Liver (tissue), 3 donors: Measurements from ENCODE around the gene GLIS1.

Experiments used
- CTCF ChIP-seq: fragments of 150-350 bp; IDR thresholded peaks from 2 replicates; pipeline ENCODE4 v1.5.1; 2017; ENCODE audit warnings: improper control_type of control experiment, low read depth, low read length; ENCODE audit not compliant: missing input control
- EGR1 ChIP-seq, 2 donors: IDR thresholded peaks; 2 replicates each; pipeline ENCODE4 v1.6.1; 2016 to 2018; ENCODE audit warnings: antibody characterized with exemption in 2 of 2, low read depth in 2 of 2
- FOXA2 ChIP-seq: IDR thresholded peaks from 2 replicates; pipeline ENCODE4 v1.6.1; 2016; ENCODE audit warnings: antibody characterized with exemption
- GABPA ChIP-seq, 2 donors: IDR thresholded peaks in 1 of 2; conservative IDR thresholded peaks in 1 of 2; 2 replicates each; pipeline ENCODE4 v1.6.1; 2016; ENCODE audit warnings: antibody characterized with exemption in 2 of 2, mild to moderate bottlenecking in 1 of 2, moderate library complexity in 1 of 2
- HNF4G ChIP-seq: IDR thresholded peaks from 2 replicates; pipeline ENCODE4 v1.6.1; 2016; ENCODE audit warnings: antibody characterized with exemption
- JUND ChIP-seq, 2 donors: IDR thresholded peaks; 2 replicates each; pipeline ENCODE4 v1.6.1; 2016; ENCODE audit warnings: antibody characterized with exemption in 2 of 2
- MAX ChIP-seq: IDR thresholded peaks from 2 replicates; pipeline ENCODE4 v1.6.1; 2016; ENCODE audit warnings: antibody characterized with exemption
- NR2F2 ChIP-seq: IDR thresholded peaks from 2 replicates; pipeline ENCODE4 v1.6.1; 2016; ENCODE audit warnings: antibody characterized with exemption
- RAD21 ChIP-seq, 2 donors: IDR thresholded peaks; 2 replicates each; pipeline ENCODE4 v1.6.1; 2016; ENCODE audit warnings: antibody characterized with exemption in 2 of 2, mild to moderate bottlenecking in 2 of 2
- REST ChIP-seq: IDR thresholded peaks from 2 replicates; pipeline ENCODE4 v1.6.1; 2016; ENCODE audit warnings: antibody characterized with exemption, mild to moderate bottlenecking
- RXRA ChIP-seq, 2 donors: IDR thresholded peaks; 2 replicates each; pipeline ENCODE4 v1.6.1; 2017 to 2018; ENCODE audit warnings: antibody characterized with exemption in 2 of 2, mild to moderate bottlenecking in 1 of 2
- SP1 ChIP-seq: IDR thresholded peaks from 2 replicates; pipeline ENCODE4 v1.6.1; 2018; ENCODE audit warnings: antibody characterized with exemption, mild to moderate bottlenecking
- TAF1 ChIP-seq: conservative IDR thresholded peaks from 2 replicates; pipeline ENCODE4 v1.6.1; 2016; ENCODE audit warnings: antibody characterized with exemption, mild to moderate bottlenecking
- ZBTB33 ChIP-seq: IDR thresholded peaks from 2 replicates; pipeline ENCODE4 v1.6.1; 2016; ENCODE audit warnings: antibody characterized with exemption
- donor health status: healthy.
- donor health status: healthy.

GRCh38 chr1:53685272-53686051, 53.5 kb downstream of the GLIS1 start:
- TF ChIP-seq MAX (no peak), CTCF (no peak), TAF1 (no peak), RXRA (IDR thresholded peaks at IDR 0.05) (no peak), REST (no peak), NR2F2 (no peak), RAD21 (IDR thresholded peaks at IDR 0.05) (no peak), JUND (IDR thresholded peaks at IDR 0.05) (no peak), FOXA2 (no peak), HNF4G (no peak), GABPA (IDR thresholded peaks at IDR 0.05 in 1 of 2, conservative IDR thresholded peaks at IDR 0.05 in 1 of 2) (no peak), EGR1 (IDR thresholded peaks at IDR 0.05; ENCODE audit: low read depth in 2 of 2) (no peak), ZBTB33 (no peak), SP1 (no peak)
